Body of pancreas (tissue), 4 donors: Measurements from ENCODE around the gene B3GLCT.

Experiments used
- POLR2A ChIP-seq, 3 donors: fragments of 450-650 bp; IDR thresholded peaks; one replicate each; pipeline ENCODE4 v1.6.1; 2016; ENCODE audit warnings: antibody characterized with exemption in 3 of 3, mild to moderate bottlenecking in 2 of 3
- TF ChIP-seq, protein P1 (sequence below), 7 experiments: fragments of 450-650 bp in 4 of 7; fragments of 200-600 bp in 3 of 7; sonication (generic) in 3 of 7; IDR thresholded peaks; one replicate each; pipeline ENCODE4 v1.5.1; 2016 to 2019; ENCODE audit warnings: antibody characterized with exemption in 7 of 7

DNA sequence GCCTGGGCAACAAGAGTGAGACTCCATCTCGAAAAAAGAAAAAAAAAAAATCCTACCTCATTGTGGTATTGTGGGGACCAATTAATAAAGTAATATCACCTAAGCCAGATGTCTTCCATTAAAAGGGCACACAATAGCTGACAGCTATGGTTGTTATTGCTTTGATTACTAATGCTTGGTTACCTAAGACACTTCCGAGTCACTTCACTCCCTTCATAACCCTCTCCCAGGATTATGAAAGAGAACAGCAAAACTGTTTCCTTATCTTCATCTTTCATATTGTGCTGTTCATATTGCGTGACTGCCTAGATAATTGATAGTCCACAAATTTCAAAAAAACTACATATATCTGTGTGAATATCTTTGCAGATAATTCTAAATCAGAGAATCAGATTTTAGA, 27.8 kb upstream of the B3GLCT start:
- no peak for TF ChIP-seq POLR2A (IDR thresholded peaks at IDR 0.05)
- TF ChIP-seq, protein P1, sequence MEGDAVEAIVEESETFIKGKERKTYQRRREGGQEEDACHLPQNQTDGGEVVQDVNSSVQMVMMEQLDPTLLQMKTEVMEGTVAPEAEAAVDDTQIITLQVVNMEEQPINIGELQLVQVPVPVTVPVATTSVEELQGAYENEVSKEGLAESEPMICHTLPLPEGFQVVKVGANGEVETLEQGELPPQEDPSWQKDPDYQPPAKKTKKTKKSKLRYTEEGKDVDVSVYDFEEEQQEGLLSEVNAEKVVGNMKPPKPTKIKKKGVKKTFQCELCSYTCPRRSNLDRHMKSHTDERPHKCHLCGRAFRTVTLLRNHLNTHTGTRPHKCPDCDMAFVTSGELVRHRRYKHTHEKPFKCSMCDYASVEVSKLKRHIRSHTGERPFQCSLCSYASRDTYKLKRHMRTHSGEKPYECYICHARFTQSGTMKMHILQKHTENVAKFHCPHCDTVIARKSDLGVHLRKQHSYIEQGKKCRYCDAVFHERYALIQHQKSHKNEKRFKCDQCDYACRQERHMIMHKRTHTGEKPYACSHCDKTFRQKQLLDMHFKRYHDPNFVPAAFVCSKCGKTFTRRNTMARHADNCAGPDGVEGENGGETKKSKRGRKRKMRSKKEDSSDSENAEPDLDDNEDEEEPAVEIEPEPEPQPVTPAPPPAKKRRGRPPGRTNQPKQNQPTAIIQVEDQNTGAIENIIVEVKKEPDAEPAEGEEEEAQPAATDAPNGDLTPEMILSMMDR (IDR thresholded peaks at IDR 0.05) = no peak
